Inferior parietal cortex (tissue), 1 donor: ENCODE measurements around the gene IL17B.

Experiments
- DNase-seq: peaks from one replicate; pipeline ENCODE4 v3.0.0-alpha.2; 2016; ENCODE audit errors: extremely low spot score

The IL17B gene

GRCh38 chr5:149376711-149377447 is 2.2 kb downstream of the IL17B start:
- DNase-seq: no peak

DNA sequence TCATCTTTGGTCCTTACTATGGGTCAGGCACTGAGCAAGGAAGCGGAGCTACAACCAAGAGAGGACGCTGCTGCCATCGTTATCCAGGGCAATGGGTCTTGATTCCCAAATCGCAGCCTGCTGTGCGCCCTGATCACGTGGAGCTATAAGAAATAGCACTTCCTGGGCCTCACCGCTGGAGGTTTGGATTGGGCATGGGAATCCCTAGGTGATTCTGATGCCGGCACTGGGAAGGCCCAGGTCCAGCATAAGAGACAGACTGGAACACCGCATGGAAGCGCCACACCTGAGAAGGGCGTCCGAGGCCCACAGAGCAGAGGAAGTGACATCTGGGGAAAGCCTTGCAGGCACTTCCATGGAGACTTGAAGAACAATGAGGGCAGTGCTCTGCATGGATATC is 3.0 kb downstream of the IL17B start:
- DNase-seq: no peak

- no peak for DNase-seq
These were observed 3.7 kb downstream of the IL17B start for GRCh38 chr5:149375434-149375833.

DNA sequence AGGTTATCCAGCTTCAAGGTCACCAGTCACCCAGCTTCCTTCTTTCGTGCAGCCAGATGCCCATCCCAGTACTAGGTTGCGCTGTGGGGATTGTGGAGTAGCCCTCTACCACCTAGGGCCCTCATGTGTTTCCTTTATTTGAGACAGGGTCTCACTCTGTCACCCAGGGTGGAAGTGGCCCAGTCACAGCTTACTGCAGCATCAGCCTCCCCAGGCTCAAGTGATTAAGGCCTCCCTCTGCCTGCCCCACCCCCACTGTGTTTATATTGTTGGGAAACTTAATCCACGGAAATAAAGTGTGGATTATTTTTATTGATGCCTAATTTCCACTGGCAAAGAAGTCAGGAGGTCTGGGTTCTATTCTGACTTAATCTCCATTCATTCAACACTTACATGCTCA is 4.3 kb downstream of the IL17B start:
- no peak for DNase-seq

- no peak for DNase-seq
These were observed 4.8 kb downstream of the IL17B start for GRCh38 chr5:149374303-149374702.

- DNase-seq: no peak
These were observed 6.2 kb downstream of the IL17B start for GRCh38 chr5:149372932-149373331.

- no peak for DNase-seq
These were observed 6.9 kb downstream of the IL17B start for GRCh38 chr5:149372076-149372795.

DNA sequence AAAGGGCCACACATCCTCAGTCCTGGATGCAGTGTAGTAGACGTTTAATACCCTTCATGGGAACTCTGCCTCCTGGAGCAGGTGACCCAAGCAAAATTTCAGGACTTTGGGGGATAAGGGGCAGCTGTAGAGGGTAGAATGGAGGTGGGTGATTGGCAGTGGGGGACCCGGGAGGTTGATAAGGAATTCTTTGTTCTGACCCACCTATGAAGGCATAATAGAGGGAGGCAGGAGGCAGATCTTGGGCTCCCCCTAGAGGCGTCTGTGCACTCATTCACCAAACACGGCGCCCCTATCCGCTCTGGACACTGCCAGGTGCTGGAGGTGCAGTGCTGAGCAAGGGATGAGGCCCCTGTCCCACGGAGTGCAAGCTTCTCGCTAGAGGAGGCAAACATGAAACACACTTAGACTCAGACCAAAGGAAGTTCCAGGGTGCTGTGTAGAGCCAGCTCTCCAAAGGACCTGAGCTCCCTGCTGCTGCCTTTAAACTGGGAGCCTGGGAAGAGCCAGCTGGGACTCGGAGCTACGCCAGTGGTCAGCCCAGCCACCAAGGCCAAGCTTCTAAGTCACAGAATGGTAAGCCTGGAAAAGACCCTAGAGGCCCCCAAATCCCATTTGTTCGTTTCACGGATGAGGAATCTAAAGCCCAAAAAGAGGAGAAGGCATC is 7.7 kb downstream of the IL17B start:
- DNase-seq: peak; percentile 46

DNA sequence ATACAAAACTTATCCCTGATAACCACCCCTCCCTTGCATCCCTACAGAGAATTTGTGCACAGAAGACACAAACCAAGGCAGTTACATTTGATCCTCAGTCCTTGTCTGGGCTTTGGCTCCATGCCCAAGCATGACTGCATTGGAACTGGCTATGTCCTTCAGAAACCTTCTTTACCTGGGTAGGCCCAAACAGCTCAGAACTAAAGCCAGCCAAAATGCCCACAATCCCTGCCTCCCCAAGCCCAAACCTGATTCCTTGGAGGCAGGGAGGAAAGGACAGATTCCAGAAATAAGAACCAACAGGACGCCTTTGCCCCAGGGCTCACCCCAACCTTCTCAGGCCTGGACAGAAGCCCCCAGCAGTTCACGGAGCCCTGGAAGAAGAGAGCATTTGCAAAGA is 8.2 kb downstream of the IL17B start:
- DNase-seq: no peak

GRCh38 chr5:149367972-149368645 is 11.0 kb downstream of the IL17B start:
- no peak for DNase-seq

- DNase-seq: peak; percentile 65
These were observed 11.7 kb downstream of the IL17B start for GRCh38 chr5:149367249-149367971.

- DNase-seq: no peak
These were observed 12.8 kb downstream of the IL17B start for GRCh38 chr5:149366169-149366729.

DNA sequence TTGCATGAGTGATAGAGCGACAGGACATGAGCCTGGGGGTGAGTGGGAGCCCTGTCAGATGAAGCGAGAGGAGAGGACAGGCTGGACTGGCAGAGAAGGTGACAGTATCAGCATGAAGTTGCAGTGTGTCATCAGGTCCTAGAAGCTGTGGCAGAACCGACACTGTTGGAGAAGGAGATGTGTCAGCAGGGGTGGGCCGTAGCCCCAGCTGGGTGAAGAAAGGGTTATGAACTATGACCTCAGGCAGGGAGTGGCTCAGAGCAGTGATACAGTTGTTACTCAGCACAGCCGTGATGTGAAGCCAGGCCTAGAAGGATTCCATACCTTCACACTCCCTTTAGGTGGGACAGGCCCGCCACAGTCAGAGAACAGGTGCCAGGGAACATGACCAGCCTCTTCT is 13.7 kb downstream of the IL17B start:
- no peak for DNase-seq

DNA sequence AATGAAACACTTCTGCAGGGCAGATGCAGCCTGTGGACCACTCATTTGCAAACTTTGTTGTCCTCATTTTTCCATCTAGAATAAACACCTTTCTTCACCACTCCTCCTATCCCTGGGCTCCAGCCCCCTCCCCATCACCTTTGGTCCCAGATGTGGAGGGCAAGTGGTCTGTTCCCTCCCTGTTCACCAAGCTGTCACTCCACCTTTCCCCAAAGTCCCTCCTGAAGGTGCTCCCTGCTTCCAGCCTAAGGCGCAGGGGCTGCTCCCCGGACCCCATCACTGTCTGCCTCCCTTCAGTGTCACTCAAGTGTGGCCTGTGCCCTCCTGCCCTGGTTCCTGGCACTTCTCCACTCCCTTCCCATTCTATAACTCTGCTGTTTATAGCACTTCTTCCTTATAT is 14.4 kb downstream of the IL17B start:
- DNase-seq: no peak

- DNase-seq: no peak
These were observed 15.2 kb downstream of the IL17B start for GRCh38 chr5:149363936-149364335.

DNA sequence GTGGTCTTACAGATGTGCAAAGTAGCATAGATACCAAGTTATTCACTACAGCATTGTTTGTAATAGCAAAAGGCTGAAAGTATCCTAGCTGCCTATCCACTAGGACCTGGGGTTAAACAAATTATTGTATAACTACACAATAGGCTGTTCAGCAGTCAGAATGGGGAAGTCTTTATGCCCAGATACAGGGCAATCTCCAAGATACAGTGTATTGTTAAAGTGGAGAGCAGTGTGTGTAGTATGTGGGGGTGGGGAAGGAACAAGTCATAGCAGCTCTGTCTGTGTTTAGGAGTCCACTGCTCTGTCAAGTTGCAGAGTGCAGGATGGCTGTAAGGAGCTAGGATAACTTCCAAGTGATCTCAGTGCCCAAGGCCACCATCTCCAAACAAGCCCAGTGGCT is 15.7 kb downstream of the IL17B start:
- no peak for DNase-seq

- DNase-seq: no peak
These were observed 16.6 kb downstream of the IL17B start for GRCh38 chr5:149362541-149362940.

GRCh38 chr5:149360272-149360671 is 18.8 kb downstream of the IL17B start:
- DNase-seq: no peak

- DNase-seq: peak; percentile 31
These were observed 20.1 kb downstream of the IL17B start for GRCh38 chr5:149358868-149359495.

DNA sequence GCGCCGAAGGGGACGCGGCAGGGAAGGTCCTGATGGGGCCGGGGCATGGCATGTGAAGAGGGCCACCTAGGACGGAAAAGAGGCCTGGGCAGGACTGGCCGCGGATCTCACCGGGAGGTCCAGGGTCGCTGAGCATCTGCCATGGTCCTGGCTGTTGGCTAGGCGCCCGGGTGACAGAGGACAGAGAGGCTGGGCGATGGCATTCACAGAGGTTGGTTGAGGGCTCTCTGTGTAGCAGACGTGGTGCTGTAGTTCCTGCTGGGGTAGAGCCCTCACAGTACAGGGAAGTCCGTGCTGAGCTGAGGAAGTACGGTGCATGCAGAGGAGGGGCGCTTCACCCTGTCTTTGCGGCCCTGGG is 20.8 kb downstream of the IL17B start:
- DNase-seq: peak; percentile 36
